HG02938 (cell line): ENCODE measurements around the gene DDT.
"Not testable (repeated sequence)": the region's sequence is repeated elsewhere in the genome, so short reads cannot be mapped to it uniquely, and the experiment has no call there.

ENCODE experiments used
- ATAC-seq: cut with Tn5 transposase; IDR thresholded peaks from one replicate; pipeline ENCODE4 v1.9.1; 2021; ENCODE audit warnings: mild to moderate bottlenecking, moderate library complexity; ENCODE audit not compliant: unreplicated experiment

The DDT gene

GRCh38 chr22:23974345-23974744, at the start of gene DDT:
Gene DDT (minus strand): TSS chr22:23974441. CDS start chr22:23974414, 27 bp downstream.
- peak; percentile 80 for ATAC-seq

- no peak for ATAC-seq
These were observed 49.1 kb upstream of the DDT start for GRCh38 chr22:24023204-24023789.

- no peak for ATAC-seq
These were observed 47.1 kb upstream of the DDT start for GRCh38 chr22:24021304-24021703.

- no peak for ATAC-seq
These were observed 41.9 kb upstream of the DDT start for GRCh38 chr22:24016156-24016555.

- no peak for ATAC-seq
These were observed 37.5 kb upstream of the DDT start for GRCh38 chr22:24011735-24012068.

GRCh38 chr22:24010018-24010391, 35.8 kb upstream of the DDT start:
- no peak for ATAC-seq

GRCh38 chr22:24009227-24010017, 35.2 kb upstream of the DDT start:
- ATAC-seq, result no peak

GRCh38 chr22:24008381-24009226, 34.4 kb upstream of the DDT start:
- no peak for ATAC-seq

- no peak for ATAC-seq
These were observed 33.7 kb upstream of the DDT start for GRCh38 chr22:24008022-24008283.

- no peak for ATAC-seq
These were observed 33.2 kb upstream of the DDT start for GRCh38 chr22:24007253-24008021.

GRCh38 chr22:24006914-24007214, 32.6 kb upstream of the DDT start:
- no peak for ATAC-seq

GRCh38 chr22:24006207-24006913, 32.1 kb upstream of the DDT start:
- ATAC-seq, result no peak

- ATAC-seq, result no peak
These were observed 31.0 kb upstream of the DDT start, which contains the start of gene GSTT4 for GRCh38 chr22:24005201-24005600. Gene GSTT4 (minus strand): TSS chr22:24005453. CDS start chr22:24005356, 97 bp downstream.

GRCh38 chr22:24003887-24004286, 29.6 kb upstream of the DDT start:
- ATAC-seq, result no peak

- ATAC-seq, result no peak
These were observed 28.6 kb upstream of the DDT start for GRCh38 chr22:24002851-24003250.

- ATAC-seq, result no peak
These were observed 28.0 kb upstream of the DDT start for GRCh38 chr22:24002272-24002671.

- no peak for ATAC-seq
These were observed 27.1 kb upstream of the DDT start for GRCh38 chr22:24001314-24001713.

- not testable (repeated sequence) for ATAC-seq
These were observed 25.5 kb upstream of the DDT start for GRCh38 chr22:23999779-24000178.

GRCh38 chr22:23997092-23997491, 22.9 kb upstream of the DDT start:
- no peak for ATAC-seq

GRCh38 chr22:23993581-23994177, 19.4 kb upstream of the DDT start:
- not testable (repeated sequence) for ATAC-seq
